Measurements from ENCODE around the gene DMD.

DMD gene

DNA sequence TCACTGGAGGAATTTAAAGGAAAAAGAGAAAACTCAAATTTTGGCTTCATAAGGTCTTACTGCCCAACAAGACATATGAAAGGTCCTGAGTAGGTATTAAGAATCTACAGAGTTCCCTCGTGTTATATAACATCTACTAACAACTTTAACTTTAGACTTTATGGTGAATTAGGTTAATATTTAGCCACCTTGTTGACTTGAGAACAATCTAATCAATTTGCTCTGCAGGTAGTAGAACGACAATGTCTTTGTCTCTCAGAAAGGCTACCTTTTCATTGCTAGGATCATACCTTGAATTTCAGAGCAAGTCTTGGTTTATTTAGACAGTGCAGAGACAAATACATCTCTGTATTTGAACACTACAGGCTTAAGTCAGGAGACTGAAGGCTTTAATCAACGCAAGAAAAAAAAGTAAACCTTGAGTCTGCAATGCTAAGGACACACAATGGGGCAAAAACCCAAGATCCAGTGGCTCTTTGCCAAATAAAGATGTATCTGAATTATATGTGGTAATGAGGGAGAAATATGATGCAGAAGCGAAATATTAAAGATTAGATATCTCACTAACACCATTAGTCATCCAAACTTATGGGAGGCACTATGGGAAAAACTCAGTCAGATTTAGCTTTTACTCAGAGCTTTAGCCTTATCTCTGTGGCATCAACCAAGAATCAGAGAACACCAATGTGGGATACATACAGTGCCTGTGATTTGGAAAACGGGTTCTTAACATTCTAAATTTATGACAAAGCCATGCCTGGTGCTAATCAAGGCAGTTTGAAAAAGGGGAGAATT is 2045.9 kb downstream of the DMD start:
- TF ChIP-seq CTCF (conservative IDR thresholded peaks at IDR 0.05; ENCODE audit: control insufficient read depth, insufficient read depth, low read depth, low read length), result no peak
- H3K4me3 ChIP-seq (ENCODE audit: control insufficient read depth, low read depth, low read length), result no peak overlapping the region
- DNase-seq (ENCODE audit: low read depth), result no peak

DNA sequence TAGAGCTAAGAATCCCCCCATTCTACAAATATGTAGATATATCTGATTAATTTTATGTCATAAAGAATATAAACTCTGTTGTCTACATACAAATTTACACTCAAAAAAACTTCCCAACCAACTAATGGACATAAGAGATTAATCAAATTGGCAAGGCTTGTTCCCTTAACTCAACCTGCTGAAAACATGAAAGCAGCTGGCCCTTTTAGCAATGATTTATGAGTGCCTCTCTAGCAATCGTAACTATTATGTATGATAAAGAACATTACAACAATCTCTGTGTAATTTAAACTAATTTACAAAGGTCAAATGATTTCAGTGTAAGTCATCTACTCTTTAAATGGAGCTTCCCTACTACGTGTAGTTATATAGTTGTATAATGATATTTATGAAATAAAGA is 2056.4 kb downstream of the DMD start:
- DNase-seq (ENCODE audit: low read depth), result no peak
- no peak overlapping the region for H3K4me3 ChIP-seq (ENCODE audit: control insufficient read depth, low read depth, low read length)
- TF ChIP-seq CTCF (conservative IDR thresholded peaks at IDR 0.05; ENCODE audit: control insufficient read depth, insufficient read depth, low read depth, low read length), result no peak

DNA sequence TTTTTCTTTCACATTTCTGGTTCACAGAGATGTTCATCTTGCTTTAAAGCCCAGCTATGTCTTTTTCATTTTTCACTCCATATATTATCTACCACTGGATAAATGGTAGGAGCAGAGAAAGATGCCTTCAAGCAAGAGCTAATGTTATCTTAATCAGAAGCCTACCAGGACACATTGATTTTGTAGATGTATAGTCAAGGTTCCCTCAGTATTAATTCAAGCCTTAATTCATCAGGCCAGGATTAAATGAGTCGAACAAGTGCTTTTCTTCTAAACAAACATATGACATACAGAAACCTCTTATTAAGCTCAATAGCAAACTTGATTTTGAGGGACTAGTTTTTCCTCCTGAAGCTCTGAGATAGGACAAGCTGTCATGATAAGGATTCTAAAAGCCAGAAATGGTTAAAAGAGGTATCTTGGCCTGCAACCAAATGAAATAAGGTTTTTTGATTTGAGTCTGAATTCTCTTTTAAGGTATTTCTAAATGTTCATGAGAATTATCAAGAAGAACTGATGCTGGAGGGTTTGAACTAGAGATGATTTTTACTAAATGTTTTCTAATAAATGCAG is 2057.8 kb downstream of the DMD start:
- no peak for DNase-seq (ENCODE audit: low read depth)
- TF ChIP-seq CTCF (conservative IDR thresholded peaks at IDR 0.05; ENCODE audit: control insufficient read depth, insufficient read depth, low read depth, low read length), result no peak
- no peak overlapping the region for H3K4me3 ChIP-seq (ENCODE audit: control insufficient read depth, low read depth, low read length)

GRCh38 chrX:31147175-31147574 is 2064.2 kb downstream of the DMD start:
- H3K4me3 ChIP-seq (ENCODE audit: control insufficient read depth, low read depth, low read length), result no peak overlapping the region
- no peak for TF ChIP-seq CTCF (conservative IDR thresholded peaks at IDR 0.05; ENCODE audit: control insufficient read depth, insufficient read depth, low read depth, low read length)
- DNase-seq (ENCODE audit: low read depth), result no peak

DNA sequence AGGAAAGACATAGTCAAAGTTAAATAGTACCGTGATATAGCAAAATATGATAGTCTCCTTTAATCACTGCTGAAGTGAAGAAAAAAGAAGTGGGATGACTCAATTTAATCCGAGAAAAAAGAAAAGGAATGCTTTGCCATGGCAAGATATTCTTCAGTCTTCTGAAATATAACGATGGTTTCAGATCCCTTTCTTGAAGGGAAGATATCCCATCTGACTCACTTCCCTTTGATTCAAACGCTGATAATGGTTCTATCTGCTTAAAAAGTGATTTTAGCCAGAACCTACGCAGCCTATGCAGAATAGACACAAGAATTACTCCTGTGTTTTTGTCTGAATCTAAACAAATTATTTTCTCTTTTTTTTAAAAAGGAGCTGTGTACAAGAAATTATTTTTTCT is 2071.4 kb downstream of the DMD start:
- TF ChIP-seq CTCF (conservative IDR thresholded peaks at IDR 0.05; ENCODE audit: control insufficient read depth, insufficient read depth, low read depth, low read length), result no peak
- no peak overlapping the region for H3K4me3 ChIP-seq (ENCODE audit: control insufficient read depth, low read depth, low read length)
- no peak for DNase-seq (ENCODE audit: low read depth)

GRCh38 chrX:31138124-31138523 is 2073.2 kb downstream of the DMD start:
- DNase-seq (ENCODE audit: low read depth), result no peak
- TF ChIP-seq CTCF (conservative IDR thresholded peaks at IDR 0.05; ENCODE audit: control insufficient read depth, insufficient read depth, low read depth, low read length), result no peak
- H3K4me3 ChIP-seq (ENCODE audit: control insufficient read depth, low read depth, low read length), result no peak overlapping the region

All from fibroblast of mammary gland (primary cell).